NCI-H2107 treated with DMSO at 0.1 percent for 48 hours (cell line): ENCODE data around the gene VAX1.

Experiments
- DNase-seq: peaks from one replicate; lab custom pipeline; 2025; ENCODE audit not compliant: unreplicated experiment; lab: John Stamatoyannopoulos, UW

Gene VAX1

GRCh38 chr10:117164592-117165537 is 26.8 kb upstream of the VAX1 start:
- no peak for DNase-seq

- no peak for DNase-seq
Observed at GRCh38 chr10:117163954-117164548, 26.0 kb upstream of the VAX1 start.

DNA sequence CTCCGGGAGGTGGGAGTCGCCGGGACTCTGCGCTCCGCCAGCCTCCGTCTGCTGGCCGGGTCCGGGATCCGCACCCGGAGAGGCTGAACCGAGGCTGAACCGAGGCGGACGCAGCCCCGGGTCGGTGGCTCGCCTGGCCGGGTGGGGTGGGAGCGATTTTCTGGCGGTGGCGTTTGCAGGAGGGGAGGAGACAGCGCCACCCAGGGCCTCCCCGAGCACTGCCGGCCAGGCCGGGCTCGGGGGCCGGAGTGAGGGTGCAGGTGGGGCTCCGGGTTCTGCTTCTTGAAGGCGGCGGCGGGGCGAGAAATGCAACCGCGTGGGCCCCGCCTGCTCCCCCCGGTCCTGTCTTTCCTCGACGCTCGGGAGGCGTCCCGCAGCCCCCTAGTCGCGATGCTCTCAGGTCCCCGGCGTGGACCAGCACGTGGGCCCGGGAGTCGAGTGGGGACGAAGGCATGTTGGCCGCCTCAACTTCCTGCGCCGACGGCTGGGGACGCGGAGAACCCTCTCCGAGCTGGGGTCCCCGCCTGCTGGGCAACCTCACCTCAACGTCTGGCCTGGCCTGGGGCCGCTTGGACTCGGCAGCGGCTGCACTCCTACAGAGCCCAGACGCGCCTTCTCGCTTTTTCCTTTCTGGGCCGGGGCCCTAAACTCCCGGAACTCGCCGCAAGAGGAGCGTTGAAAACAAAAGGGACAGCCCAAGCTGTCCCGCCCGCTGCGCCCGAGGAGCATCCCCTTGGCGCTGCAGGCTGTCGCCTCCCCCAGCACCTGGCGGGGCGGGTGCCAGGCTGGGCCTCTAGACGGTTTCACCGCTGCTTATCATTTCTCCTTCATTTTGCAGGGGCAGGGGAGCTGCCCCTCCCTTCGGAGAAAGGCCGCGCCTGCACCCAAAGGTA is 25.2 kb upstream of the VAX1 start:
- DNase-seq, result no peak

GRCh38 chr10:117162093-117163060 is 24.3 kb upstream of the VAX1 start:
- DNase-seq, result no peak

GRCh38 chr10:117161386-117162033 is 23.4 kb upstream of the VAX1 start:
- DNase-seq, result no peak

- DNase-seq, result no peak
Observed at GRCh38 chr10:117160567-117160966, 22.5 kb upstream of the VAX1 start.

- DNase-seq, result no peak
Observed at GRCh38 chr10:117159390-117159789, 21.3 kb upstream of the VAX1 start.

DNA sequence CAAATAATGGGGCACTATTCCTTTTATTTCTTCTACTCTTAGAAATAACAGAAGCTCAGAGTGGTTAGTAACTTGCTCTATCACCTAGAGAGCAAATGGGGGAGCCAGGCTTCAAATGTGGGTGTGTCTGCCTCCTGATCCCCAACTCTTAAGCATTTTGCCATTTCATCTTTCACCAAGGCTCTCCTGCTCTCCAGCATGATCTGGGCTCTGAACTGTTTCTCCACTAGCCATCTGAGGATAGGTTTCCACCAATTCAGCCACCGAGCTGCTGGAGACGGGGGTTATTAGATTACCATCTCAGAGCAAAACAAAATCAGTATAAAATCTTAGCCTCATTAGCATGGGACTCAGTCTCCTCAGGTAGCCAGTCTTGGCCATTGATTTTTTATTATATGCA is 20.2 kb upstream of the VAX1 start:
- DNase-seq, result no peak

DNA sequence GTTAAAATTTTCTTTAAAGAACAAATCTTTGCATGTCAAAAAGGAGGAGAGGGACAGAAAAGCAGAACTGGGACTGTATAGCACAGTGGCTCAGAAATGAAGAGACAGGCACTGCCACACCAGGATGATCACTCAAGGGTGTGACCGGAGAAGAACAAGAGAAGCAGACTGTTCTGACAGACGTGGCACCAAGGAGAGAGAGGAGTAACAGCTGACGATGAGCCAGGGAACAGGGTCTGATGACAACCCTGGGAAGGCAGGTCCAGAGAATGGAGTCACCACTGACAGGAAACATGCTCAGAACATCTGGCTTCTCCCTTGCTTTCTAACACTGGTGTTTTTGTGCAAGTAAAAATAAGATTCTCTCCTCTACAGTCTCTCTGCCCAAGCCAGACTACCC is 14.6 kb upstream of the VAX1 start:
- DNase-seq, result no peak

DNA sequence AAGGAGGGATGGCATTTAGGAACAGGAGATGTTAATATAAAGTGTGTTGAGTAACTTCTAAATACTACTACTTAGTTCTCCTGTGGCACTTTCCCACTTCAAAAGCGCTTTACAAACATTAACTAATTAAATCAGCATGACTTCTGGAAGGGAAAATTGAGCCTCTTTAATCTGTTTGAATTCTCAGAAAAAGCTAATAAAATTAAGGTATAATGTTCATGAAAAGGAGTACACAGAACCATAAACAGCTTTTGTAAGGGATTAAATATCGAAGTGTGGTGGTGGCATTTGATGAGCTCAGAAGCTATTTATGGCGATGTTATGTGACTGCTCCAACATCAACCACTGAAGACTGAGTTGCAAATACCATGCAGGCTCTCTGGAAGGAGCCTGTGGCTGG is 10.2 kb upstream of the VAX1 start:
- no peak for DNase-seq

- no peak for DNase-seq
Observed at GRCh38 chr10:117145019-117145418, 6.9 kb upstream of the VAX1 start.

GRCh38 chr10:117143103-117143823 is 5.2 kb upstream of the VAX1 start:
- DNase-seq, result no peak

DNA sequence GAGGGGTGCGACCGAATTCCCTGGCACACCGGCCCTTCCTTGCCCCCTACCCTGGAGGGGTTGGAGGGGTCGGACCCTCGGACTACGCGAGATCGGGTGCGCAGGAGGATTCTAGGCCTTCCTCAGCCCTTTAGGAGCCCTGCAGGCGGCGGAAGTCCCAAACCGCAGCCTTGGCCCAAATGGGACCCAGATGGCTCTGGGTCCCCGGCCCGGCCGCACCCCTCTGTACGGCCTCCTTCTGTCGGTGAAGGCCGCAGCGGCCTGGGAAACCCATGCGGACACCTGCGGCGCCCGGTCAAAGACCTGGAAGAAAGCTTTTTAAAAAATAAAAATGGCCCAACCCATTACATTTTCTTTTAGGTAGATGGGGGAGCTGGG is 2.4 kb upstream of the VAX1 start:
- no peak for DNase-seq

DNA sequence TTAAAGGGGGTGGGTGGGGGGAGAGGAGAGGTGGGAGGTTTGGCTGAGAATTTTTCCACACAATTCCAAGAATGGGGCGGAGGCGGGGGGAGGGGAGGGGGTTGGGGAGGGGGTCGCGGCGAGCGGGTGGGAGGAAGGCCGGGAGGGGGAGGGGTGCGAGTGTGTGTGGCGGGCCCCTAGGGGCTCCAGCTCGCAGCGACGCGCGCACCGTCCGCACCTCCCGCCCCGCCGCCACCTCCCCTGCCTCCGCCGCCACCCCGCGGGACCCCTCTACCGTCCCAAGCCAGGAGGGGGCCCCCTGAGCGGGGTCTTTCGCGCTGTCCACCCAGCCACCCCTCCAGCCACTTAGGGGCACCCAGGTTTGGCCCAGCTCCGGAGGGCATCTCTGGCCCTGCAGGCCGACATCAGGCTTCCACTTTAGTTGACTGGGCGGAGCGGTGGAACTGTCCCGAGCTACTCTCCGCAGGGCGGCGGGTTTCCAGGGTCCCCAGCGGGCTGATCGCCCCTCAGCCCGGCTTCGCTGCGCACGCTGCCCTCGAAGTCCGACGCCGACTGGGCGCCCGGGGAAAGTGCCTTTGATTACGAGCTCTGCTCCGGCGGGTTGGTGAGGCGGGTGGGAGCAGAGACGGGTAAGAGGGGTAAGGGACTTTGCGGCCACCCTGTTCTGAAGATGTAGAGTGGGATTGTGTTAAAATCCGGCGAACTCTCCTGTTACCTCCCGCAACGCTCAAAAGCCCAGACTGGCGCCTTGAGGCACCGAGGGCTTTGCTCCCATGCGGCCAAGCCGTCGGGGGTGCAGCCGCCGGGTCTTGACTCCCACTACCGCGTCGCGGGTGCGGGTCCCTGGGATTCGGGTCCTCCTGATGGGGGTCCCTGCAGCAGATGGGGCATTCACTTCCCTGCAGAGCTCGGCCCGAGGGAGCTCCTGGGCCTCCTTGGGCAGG is 1.8 kb upstream of the VAX1 start:
- DNase-seq, result no peak

GRCh38 chr10:117138838-117139580 is 939 bp upstream of the VAX1 start:
- no peak for DNase-seq

- no peak for DNase-seq
Observed at GRCh38 chr10:117137031-117137910, 799 bp downstream of the VAX1 start.
